ENCODE results near the gene PCDHGA8. TPM values are rescaled to one million over a fixed set of nuclear protein-coding genes. Genes with fewer than 3 reads are reported as not detected.

Gene PCDHGA8
- total RNA-seq, 2 experiments from 2014 or later, result not detected

DNA sequence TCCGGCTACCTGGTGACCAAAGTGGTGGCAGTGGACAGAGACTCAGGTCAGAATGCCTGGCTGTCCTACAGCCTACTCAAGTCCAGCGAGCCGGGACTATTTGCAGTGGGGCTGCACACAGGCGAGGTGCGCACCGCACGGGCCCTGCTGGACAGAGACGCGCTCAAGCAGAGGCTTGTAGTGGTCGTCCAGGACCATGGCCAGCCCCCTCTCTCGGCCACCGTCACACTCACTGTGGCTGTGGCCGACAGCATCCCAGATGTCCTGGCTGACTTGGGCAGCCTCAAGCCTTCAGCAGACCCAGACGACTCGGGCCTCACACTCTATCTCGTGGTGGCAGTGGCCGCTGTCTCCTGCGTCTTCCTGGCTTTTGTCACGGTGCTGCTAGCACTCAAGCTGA lies 35.5 kb upstream of the PCDHGA8 start:
- H3K36me3 Mint-ChIP-seq (ENCODE audit: low read depth), result peaks cover 9% of the 10 kb centered on the region
- no peak for DNase-seq
- peaks cover 32% of the 10 kb centered on the region for H3K27me3 Mint-ChIP-seq
- peaks cover 18% of the 10 kb centered on the region for H3K9me3 Mint-ChIP-seq
- peaks cover 2% of the 10 kb centered on the region for H3K4me1 Mint-ChIP-seq
- H3K4me3 Mint-ChIP-seq, result no peak overlapping the region
- ChIA-PET POLR2A (no interaction called here), CTCF (no interaction called here)
- H3K27ac Mint-ChIP-seq, result no peak overlapping the region

DNA sequence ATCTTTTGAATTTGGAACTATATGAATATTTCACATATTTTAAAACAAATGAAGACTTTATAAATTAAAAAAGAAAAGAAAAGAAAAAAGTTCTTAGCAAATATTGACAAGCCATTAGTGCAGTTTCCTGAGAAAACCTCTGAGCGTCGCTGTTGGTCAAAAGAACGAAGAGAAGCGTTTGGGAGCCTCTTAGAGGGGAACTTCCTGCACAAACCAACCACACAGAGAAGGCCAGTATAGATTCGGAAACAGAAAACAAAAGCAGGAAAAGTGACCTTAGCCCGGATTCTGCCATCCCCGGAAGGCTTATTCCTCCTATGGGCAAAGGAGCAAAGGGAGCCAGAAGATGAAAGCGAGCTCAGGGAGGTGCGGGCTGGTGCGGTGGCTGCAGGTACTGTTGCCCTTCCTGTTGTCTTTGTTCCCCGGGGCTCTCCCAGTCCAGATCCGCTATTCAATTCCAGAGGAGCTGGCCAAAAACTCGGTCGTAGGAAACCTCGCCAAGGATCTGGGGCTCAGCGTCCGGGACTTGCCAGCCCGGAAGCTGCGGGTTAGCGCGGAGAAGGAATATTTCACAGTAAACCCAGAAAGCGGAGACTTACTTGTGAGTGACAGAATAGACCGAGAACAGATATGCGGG lies 32.5 kb upstream of the PCDHGA8 start, which contains the start of gene PCDHGB2:
Gene PCDHGB2 (plus strand): TSS at position 205 of the 637 bp plus-strand sequence. CDS start 142 bp downstream, at position 347.
- H3K36me3 Mint-ChIP-seq (ENCODE audit: low read depth), result peaks cover 10% of the 10 kb centered on the region

GRCh38 chr5:141360685-141361084 lies 31.7 kb upstream of the PCDHGA8 start:
- Mint-ChIP-seq H3K9me3 (peaks cover 26% of the 10 kb centered on the region), H3K27me3 (peaks cover 61% of the 10 kb centered on the region), H3K36me3 (ENCODE audit: low read depth) (peaks cover 13% of the 10 kb centered on the region), H3K27ac (no peak overlapping the region), H3K4me1 (peaks cover 2% of the 10 kb centered on the region), H3K4me3 (no peak overlapping the region)
- ChIA-PET CTCF (no interaction called here), POLR2A (no interaction called here)
- DNase-seq, result no peak

More for the DNA sequence above, 32.5 kb upstream of the PCDHGA8 start, which contains the start of gene PCDHGB2:
- POLR2A ChIA-PET, result no interaction called here
- Mint-ChIP-seq H3K27ac (peak within 1 kb of the TSS; percentile 36), H3K4me3 (peak within 1 kb of the TSS; percentile 68), H3K27me3 (peaks cover 53% of the 10 kb centered on the region), H3K4me1 (peaks cover 2% of the 10 kb centered on the region), H3K9me3 (peaks cover 20% of the 10 kb centered on the region)
- DNase-seq, result no peak
- CTCF ChIA-PET, result interaction anchor here (1.0 kb wide), 1 partner anchor 39 kb away, joined by 4 read pairs; the partner anchor contains the start of gene TAF7

DNA sequence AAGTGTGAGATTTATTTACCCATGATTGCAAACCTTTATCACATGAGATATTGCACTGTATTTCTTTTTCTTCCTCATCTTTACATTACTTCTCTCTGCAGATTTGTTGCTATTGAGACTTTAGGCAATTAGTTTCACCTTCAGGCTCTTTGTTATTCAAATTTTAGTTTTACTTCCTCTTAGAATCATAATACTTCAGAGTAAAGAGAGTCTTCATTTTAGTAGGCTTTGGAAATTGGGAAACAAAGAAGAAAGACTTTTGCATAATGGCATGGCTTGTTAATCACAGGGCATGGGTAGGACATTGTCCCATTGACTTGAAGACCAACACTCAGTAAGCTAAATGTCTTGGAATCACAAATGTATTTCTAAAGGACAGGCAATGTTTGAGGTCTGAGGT lies 29.7 kb upstream of the PCDHGA8 start:
- Mint-ChIP-seq H3K4me1 (peaks cover 2% of the 10 kb centered on the region), H3K4me3 (no peak overlapping the region), H3K27me3 (peaks cover 60% of the 10 kb centered on the region), H3K9me3 (peaks cover 24% of the 10 kb centered on the region), H3K27ac (no peak overlapping the region), H3K36me3 (ENCODE audit: low read depth) (peaks cover 18% of the 10 kb centered on the region)
- ChIA-PET CTCF (no interaction called here), POLR2A (no interaction called here)
- no peak for DNase-seq

GRCh38 chr5:141363952-141364660 lies 28.3 kb upstream of the PCDHGA8 start, which contains the start of gene PCDHGA5:
Gene PCDHGA5, plus strand, starts transcription at chr5:141364162. Its CDS starts 169 bp downstream, at chr5:141364331.
- no peak for DNase-seq
- peaks cover 24% of the 10 kb centered on the region for H3K9me3 Mint-ChIP-seq
- CTCF ChIA-PET, result interaction anchor here (1.3 kb wide), 1 partner anchor 49 kb away, joined by 3 read pairs; the partner anchor contains the start of gene PCDHGA10
- POLR2A ChIA-PET, result no interaction called here
- peaks cover 18% of the 10 kb centered on the region for H3K36me3 Mint-ChIP-seq (ENCODE audit: low read depth)
- peaks cover 59% of the 10 kb centered on the region for H3K27me3 Mint-ChIP-seq
- H3K4me3 Mint-ChIP-seq, result no peak within 1 kb of the TSS
- no peak within 1 kb of the TSS for H3K27ac Mint-ChIP-seq
- peaks cover 2% of the 10 kb centered on the region for H3K4me1 Mint-ChIP-seq

GRCh38 chr5:141366016-141366896 lies 26.2 kb upstream of the PCDHGA8 start:
- no peak overlapping the region for H3K27ac Mint-ChIP-seq
- no peaks in the 10 kb centered on the region for H3K4me1 Mint-ChIP-seq
- H3K9me3 Mint-ChIP-seq, result peaks cover 16% of the 10 kb centered on the region
- peaks cover 61% of the 10 kb centered on the region for H3K27me3 Mint-ChIP-seq
- ChIA-PET POLR2A (no interaction called here), CTCF (interaction anchor here (0.9 to 1.2 kb wide), 2 partner anchors 16 to 147 kb away, joined by 3 to 4 read pairs; partner anchors contain the start of gene PCDHGA7)
- no peak for DNase-seq
- peaks cover 11% of the 10 kb centered on the region for H3K36me3 Mint-ChIP-seq (ENCODE audit: low read depth)
- H3K4me3 Mint-ChIP-seq, result no peak overlapping the region

- POLR2A ChIA-PET, result interaction anchor here (1.6 kb wide), 1 partner anchor 50 kb away, joined by 8 read pairs; the partner anchor contains the start of gene TAF7
- Mint-ChIP-seq H3K4me3 (peak within 1 kb of the TSS; percentile 46), H3K4me1 (no peaks in the 10 kb centered on the region), H3K36me3 (ENCODE audit: low read depth) (peaks cover 14% of the 10 kb centered on the region), H3K27ac (no peak within 1 kb of the TSS), H3K27me3 (peaks cover 39% of the 10 kb centered on the region), H3K9me3 (peaks cover 17% of the 10 kb centered on the region)
- DNase-seq, result peak; percentile 33
- CTCF ChIA-PET, result interaction anchor here (0.6 to 2.5 kb wide), 17 partner anchors 12 to 194 kb away, joined by 3 to 13 read pairs (median 4); partner anchors contain the start of genes PCDHGA1, PCDHGA10, PCDHGA11 and PCDHGA9
These were observed 22.2 kb upstream of the PCDHGA8 start, which contains the start of gene PCDHGB3 for GRCh38 chr5:141369994-141370848. Gene PCDHGB3, plus strand, starts transcription at chr5:141370242. Its CDS starts 153 bp downstream, at chr5:141370395.

DNA sequence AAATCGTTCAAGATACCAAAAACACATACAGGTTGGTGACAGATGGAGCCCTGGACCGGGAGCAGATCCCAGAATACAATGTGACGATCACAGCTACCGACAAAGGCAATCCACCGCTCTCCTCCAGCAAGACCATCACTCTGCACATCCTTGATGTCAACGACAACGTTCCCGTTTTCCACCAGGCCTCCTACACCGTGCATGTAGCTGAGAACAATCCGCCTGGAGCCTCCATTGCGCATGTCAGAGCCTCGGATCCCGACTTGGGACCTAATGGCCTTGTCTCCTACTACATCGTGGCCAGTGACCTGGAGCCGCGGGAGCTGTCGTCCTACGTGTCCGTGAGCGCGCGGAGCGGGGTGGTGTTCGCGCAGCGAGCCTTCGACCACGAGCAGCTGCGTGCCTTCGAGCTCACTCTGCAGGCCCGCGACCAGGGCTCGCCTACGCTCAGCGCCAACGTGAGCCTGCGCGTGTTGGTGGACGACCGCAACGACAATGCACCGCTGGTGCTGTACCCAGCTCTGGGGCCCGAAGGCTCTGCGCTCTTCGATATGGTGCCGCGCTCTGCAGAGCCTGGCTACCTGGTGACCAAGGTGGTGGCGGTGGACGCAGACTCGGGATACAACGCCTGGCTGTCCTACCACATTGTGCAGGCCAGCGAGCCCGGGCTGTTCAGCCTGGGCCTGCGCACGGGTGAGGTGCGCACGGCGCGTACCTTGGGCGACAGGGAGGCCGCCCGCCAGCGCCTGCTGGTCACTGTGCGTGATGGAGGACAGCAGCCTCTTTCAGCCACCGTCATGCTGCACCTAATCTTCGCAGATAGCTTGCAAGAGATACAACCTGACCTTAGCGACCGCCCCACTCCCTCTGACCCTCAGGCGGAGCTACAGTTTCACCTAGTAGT lies 20.6 kb upstream of the PCDHGA8 start:
- H3K4me1 Mint-ChIP-seq, result no peaks in the 10 kb centered on the region
- peaks cover 11% of the 10 kb centered on the region for H3K36me3 Mint-ChIP-seq (ENCODE audit: low read depth)
- DNase-seq, result no peak
- ChIA-PET CTCF (interaction anchor here (1.4 to 2.5 kb wide), 3 partner anchors 25 to 141 kb away, joined by 3 to 13 read pairs (median 11); partner anchors contain the start of gene PCDHGA10), POLR2A (no interaction called here)
- H3K27me3 Mint-ChIP-seq, result peaks cover 30% of the 10 kb centered on the region
- no peak overlapping the region for H3K4me3 Mint-ChIP-seq
- no peak overlapping the region for H3K27ac Mint-ChIP-seq
- H3K9me3 Mint-ChIP-seq, result peaks cover 19% of the 10 kb centered on the region

DNA sequence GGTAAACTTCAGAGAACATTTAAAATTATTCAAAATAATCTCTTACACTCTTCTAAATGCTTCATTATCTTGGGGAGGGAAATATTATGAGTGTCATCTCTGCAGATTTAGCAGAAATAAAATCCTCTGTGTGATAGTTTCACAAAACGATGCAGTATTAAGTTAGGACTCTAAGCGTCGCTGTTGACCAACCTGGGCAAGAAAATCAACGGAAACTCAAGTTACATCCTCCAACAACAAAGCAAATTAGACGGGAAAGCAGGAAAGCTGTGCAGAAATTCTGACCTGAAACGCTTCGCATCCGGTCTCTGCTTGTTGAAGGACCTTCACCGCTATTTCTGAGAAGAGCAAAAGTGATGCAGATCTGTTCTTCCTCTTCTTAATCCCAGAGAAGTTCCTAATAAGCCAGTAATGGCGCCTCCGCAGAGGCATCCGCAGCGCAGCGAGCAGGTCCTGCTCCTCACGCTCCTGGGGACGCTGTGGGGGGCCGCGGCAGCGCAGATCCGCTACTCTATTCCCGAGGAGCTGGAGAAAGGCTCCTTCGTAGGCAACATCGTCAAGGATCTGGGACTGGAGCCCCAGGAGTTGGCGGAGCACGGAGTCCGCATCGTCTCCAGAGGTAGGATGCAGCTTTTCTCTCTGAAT lies 18.6 kb upstream of the PCDHGA8 start, which contains the start of gene PCDHGA6:
Gene PCDHGA6 (plus strand): TSS at position 219 of the 645 bp plus-strand sequence. CDS start 193 bp downstream, at position 412.
- H3K27me3 Mint-ChIP-seq, result peaks cover 29% of the 10 kb centered on the region
- ChIA-PET CTCF (interaction anchor here (1.2 kb wide), 1 partner anchor 54 kb away, joined by 3 read pairs; no protein-coding TSS in a partner anchor), POLR2A (no interaction called here)
- H3K9me3 Mint-ChIP-seq, result peaks cover 19% of the 10 kb centered on the region
- peaks cover 11% of the 10 kb centered on the region for H3K36me3 Mint-ChIP-seq (ENCODE audit: low read depth)
- no peak within 1 kb of the TSS for H3K27ac Mint-ChIP-seq
- H3K4me1 Mint-ChIP-seq, result no peaks in the 10 kb centered on the region
- DNase-seq, result no peak
- H3K4me3 Mint-ChIP-seq, result peak within 1 kb of the TSS; percentile 16

DNA sequence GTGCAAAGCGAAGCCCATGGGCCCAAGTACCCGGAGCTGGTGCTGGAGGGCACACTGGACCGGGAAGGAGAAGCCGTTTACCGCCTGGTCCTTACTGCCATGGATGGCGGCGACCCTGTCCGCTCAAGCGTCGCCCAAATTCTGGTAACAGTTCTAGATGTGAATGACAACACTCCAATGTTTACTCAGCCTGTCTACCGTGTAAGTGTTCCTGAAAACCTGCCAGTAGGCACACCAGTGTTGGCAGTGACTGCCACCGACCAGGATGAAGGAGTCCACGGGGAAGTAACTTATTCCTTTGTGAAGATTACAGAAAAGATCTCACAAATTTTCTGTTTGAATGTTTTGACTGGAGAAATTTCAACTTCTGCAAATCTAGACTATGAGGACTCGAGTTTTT lies 17.8 kb upstream of the PCDHGA8 start:
- ChIA-PET POLR2A (no interaction called here), CTCF (no interaction called here)
- Mint-ChIP-seq H3K36me3 (ENCODE audit: low read depth) (peaks cover 11% of the 10 kb centered on the region), H3K9me3 (peaks cover 19% of the 10 kb centered on the region), H3K27ac (no peak overlapping the region), H3K4me3 (no peak overlapping the region), H3K27me3 (peaks cover 25% of the 10 kb centered on the region), H3K4me1 (no peaks in the 10 kb centered on the region)
- no peak for DNase-seq

All from activated CD4-positive, alpha-beta memory T cell treated with anti-CD3 and anti-CD28 coated beads, Interleukin-2, amount 10 ng/mL, durations not matched to agents 7 days and 5 days (primary cell).